GM19455 (cell line): ENCODE measurements around the gene NRIP1.
A peak's percentile ranks its signal among the peaks of the same experiment; 100 is the strongest.

ENCODE experiments used
- ATAC-seq: cut with Tn5 transposase; IDR thresholded peaks from one replicate; pipeline ENCODE4 v1.9.1; 2021; ENCODE audit not compliant: unreplicated experiment

The NRIP1 gene

DNA sequence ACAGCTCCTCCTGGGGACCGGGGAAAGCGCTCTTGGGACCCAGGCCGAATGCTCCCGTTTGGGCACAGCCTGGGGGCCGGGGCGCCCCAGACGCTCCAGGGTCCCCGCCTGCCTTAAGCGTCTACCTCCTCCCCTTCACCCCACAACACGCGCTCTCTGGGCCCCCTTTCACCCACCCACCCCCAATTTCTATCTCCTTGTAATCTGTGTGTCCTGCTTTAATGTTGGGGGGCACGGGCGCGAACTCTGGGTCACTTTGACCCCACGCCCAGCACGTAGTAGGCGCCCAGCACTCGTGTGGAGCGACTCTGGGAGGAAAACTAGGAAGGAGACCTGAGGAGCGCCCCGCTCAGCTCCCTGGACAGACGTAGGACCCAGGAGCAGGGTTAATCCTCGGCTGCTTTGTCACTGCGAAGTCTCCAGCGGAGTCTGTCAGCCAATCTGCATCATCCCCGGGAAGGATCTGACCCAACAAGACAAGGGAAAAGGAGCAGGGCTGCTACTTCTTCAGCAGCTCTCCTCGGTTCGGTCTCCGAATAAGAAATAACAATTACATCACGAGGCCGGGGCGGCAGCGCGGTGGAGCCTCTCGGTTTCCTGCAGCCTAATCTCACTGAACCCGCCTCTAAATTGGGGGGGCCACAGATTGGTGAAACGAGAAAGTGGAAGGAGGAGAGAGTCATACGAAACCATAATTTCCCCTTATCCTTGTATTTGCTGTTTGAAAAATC is 757 bp upstream of the NRIP1 start:
- ATAC-seq, result no peak

DNA sequence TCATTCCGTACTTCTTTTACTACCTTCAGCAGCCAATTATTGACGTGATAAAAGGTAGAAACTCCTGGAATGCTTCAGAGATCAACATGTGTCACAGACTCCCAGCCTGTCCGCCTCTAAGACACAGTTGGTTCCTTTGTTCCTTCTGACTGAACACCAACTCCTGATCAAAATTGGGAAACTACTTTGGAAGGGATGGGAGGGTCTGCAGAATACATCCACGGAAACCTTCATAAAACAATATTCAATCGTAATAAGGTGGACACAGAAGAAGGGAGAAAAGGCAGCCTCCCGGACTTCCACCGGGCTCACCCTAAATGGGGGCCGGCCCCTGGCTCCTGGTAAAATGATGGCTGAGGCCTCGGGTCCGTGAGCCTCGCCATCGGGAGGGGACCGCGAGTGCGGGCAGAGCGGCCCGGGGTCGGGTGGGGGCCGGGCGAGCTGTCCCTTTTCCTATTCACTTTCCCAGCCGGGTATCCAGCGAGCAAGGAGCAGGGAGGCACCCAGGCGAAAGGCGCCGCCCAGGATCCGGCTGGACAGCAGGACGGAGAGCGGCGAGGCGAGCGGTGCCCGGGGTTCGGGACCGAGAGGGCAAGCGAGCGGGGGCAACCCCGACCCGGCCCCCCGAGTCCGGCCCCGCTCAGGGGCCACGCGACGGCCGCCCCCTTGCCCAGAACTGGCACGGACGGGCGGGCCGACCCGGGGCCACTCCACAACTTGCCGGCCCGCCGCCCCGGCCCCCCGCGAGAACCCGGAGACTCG is 805 bp downstream of the NRIP1 start:
- ATAC-seq, result peak; percentile 18

- no peak for ATAC-seq
Measured at GRCh38 chr21:15063081-15063813, 1.6 kb downstream of the NRIP1 start.

GRCh38 chr21:15062606-15062965 is 2.2 kb downstream of the NRIP1 start:
- ATAC-seq, result no peak

DNA sequence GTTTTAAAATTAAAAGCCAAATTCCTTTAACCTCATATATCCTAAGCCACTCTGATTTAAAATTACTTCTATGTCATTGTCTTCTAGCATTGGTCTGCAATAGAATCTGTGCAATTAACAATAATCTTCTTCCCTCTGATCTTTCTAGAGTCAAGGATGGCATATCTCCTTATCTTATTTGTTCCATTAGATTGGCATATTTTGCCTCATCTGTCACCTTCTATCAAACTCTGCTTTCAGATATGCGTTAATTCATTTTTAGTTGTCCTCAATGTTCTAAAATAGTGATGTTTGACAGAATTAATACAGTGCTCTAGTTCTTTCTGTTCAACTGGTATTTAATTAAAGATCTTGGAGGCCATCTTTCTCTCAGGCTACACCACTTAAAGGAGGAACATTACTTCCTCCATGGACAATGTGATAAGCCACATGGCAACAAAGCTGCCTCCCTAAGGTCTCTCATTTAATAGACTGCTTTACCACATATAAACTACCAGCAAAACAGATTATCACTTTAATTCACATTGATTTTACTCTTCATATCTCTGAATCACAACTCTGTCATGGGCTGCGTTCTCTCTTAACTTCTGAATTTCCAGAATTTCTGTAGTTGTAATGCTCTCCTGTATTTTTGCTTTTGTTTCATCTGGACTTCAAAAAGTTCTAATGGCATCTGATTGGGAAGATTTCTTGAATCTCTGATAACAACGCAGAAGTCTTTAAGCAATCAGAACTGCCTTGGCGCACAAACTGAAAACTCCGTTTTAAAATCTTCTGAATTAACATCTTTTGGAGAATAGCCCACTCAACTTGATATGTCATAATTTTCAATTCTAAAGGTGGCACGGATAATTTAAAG is 2.8 kb downstream of the NRIP1 start:
- ATAC-seq, result no peak

DNA sequence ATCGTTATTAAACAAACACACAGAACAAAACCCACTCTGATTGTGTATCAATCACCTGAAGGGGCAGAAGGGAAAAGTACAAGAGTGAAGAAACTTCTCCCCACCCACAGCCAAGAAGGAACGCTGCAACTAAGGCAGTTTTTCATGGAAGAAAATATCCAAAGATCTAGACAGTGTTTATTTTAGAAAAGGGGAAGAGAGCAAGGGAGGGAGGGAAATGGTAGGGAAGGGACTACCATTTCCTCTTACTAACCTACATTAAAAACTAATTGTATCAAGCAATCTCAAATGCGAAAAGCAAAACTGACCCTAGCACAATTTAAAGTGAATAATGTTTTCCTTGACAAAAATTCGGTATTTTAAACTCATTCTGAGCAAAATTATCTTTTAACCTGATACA is 3.5 kb downstream of the NRIP1 start:
- ATAC-seq, result no peak

GRCh38 chr21:15060543-15061175 is 4.1 kb downstream of the NRIP1 start:
- ATAC-seq, result no peak

DNA sequence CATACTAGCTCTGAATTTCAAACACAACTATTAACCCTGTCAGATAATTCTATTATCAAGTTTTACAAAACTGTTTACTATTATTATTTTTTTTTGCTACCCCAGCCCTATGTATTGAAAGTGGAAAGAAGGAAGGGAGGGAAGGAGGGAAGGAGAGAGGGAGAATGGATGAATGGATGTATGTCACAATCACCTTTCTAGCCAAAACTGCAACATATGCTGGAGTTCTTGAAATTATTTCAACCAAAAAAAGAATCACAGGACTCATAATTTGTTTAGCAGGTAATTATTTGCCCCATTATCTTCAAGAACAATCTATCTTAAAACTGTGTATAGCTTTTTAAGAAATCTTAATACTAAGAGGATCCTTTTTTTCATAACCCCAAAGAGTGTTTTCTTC is 5.4 kb downstream of the NRIP1 start:
- ATAC-seq, result no peak

DNA sequence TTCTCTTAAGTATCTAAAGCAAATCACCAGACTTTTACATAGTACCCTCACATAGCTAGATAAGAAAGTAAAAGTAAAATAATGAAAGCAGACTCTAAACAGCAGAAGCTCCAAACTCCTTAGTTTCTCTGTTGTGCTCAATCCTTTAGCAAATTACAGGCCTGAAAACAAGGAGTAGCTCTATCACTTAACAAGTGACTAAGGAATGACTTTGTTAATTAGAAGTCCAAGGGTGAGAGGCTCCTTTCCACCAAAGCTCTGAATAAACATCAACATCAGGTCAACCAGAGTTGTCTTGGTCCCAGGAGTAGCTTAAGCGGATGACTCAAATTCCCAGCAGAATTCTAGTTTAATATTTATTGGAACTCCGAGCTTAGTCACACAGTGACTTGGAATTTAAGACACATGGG is 5.9 kb downstream of the NRIP1 start:
- no peak for ATAC-seq

GRCh38 chr21:15057285-15057684 is 7.5 kb downstream of the NRIP1 start:
- ATAC-seq, result no peak

- no peak for ATAC-seq
Measured at GRCh38 chr21:15054606-15055239, 10.1 kb downstream of the NRIP1 start.

- no peak for ATAC-seq
Measured at GRCh38 chr21:15054089-15054488, 10.7 kb downstream of the NRIP1 start.

DNA sequence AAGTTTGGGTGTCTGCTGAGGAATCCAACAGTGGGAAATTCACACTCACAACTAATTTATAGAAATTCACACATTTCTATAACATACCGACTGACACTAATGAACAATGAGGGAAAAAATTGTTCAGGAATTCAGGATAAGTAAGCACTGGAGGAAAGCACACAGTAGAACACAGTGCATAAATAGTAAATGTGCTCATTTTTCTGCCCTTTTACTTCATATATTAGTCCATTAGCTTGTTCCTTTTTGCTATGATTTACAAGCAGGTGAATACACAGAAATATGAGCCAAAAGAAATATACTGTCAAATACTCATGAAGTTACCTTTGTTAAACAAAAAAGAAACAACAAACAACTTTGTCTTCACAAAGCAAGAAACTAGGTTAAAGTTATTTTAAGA is 11.3 kb downstream of the NRIP1 start:
- ATAC-seq, result no peak

DNA sequence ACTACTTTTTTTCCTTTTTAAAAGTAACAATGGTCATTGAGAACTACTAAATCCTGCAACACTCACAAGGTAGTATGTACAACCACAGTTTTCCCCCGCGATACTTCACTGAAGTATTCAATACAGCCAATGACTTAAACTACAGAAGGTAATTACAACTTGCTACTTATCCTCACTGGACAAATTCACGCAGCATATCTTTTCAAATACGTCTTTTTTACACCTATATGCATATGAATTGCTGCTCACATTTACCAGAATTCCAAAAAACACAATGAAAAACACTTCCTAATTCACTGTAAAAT is 12.4 kb downstream of the NRIP1 start:
- peak; percentile 29 for ATAC-seq

DNA sequence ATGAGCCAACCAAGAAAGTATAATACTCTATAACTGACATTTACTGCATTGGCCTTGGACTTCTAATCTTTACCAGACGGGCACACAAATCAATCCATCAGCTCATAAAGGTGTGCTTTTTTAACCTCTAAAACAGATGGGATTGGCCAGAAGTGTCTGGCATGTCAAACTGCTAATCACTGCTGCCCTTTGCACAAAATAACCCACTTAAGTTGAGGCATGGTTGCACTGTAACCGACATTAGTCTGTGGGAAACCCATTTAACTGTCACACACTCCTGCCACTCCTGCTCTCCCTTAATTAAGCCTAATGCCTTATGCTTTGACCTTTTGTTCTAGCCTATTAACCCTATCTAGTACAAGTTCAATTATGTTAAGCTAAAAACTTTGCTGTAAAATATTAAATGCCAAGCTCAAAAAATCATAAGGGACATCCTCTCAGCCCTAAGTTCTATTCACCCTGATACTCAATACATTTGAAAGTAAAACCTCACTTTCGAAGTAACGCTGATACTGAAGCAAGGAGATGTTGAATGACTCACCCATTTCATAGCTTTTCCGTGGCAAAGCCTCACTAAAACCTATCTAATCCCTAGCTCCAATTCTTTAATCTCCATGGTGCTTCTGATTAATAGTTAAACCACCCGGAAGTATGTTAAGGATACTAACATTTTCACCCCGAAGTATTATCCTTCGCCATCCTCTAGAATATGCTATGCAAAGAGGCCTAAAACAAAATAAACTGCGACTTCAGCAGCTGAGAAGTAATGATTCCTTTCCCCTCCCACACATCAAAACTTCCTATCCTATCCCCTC is 12.9 kb downstream of the NRIP1 start:
- peak; percentile 84 for ATAC-seq

GRCh38 chr21:15050568-15051377 is 14.0 kb downstream of the NRIP1 start:
- ATAC-seq, result no peak

DNA sequence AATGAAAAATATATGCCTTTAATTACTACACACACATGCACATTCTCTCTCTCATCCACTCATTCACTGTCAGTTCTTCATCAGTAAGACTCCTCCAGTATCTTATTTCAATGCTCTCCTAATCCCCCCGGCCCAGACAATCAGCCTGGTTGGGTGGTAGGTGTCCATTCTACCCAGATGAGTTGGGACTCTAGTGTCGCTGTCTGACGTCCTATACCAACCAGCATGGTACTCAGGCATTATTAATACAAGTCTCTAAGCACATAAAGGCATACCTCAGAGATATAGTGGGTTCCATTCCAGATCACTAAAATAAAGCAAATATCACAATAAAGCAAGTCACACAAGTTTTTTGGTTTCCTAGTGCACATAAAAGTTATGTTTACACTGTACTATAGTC is 19.8 kb downstream of the NRIP1 start:
- no peak for ATAC-seq

DNA sequence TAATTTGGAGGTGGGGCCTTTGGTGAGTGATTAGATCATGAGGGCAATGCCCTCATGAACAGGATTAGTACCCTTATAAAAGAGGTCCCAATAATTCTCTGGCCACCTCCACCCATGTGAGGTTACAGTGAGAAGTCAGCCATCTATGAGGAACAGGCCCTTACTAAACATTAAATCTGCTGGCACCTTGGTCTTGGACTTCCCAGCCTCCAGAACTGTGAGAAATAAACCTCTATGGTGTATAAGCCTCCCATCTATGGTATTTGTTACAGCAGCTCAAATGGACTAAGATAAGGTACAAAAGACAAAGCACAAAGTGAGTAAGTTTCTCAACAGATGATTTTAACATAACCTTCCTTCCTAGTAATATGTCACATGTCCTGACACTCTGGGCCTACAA is 22.3 kb downstream of the NRIP1 start:
- no peak for ATAC-seq
